IPS-20b (cell line): ENCODE measurements around the gene CARMIL1.

Experiments used
- H3K27ac ChIP-seq: one replicate; pipeline ENCODE4 v1.5.1; 2013; ENCODE audit warnings: low read length
- H3K27me3 ChIP-seq: 2 replicates; pipeline ENCODE4 v1.6.1; 2013; ENCODE audit warnings: mild to moderate bottlenecking, low read length, inconsistent platforms; ENCODE audit not compliant: insufficient read depth
- H3K36me3 ChIP-seq: 2 replicates; pipeline ENCODE4 v1.6.1; 2013; ENCODE audit warnings: low read depth, mild to moderate bottlenecking, inconsistent platforms, low read length, moderate library complexity; ENCODE audit not compliant: insufficient read depth
- H3K4me1 ChIP-seq: 2 replicates; pipeline ENCODE4 v1.6.1; 2013; ENCODE audit warnings: mild to moderate bottlenecking, control low read depth, inconsistent platforms, low read length, moderate library complexity; ENCODE audit not compliant: insufficient read depth
- H3K4me3 ChIP-seq: 2 replicates; pipeline ENCODE4 v1.5.1; 2013; ENCODE audit warnings: mild to moderate bottlenecking, low read length, inconsistent platforms
- H3K9ac ChIP-seq: 2 replicates; pipeline ENCODE4 v1.6.1; 2013; ENCODE audit warnings: low read depth, mild to moderate bottlenecking, inconsistent platforms, low read length, moderate library complexity
- H3K9me3 ChIP-seq: 2 replicates; pipeline ENCODE4 v1.6.1; 2013; ENCODE audit warnings: mild to moderate bottlenecking, low read depth, low read length, inconsistent platforms; ENCODE audit not compliant: insufficient read depth

Gene CARMIL1

GRCh38 chr6:25599516-25600085 is 320.4 kb downstream of the CARMIL1 start:
- Histone ChIP-seq H3K9ac (no peak overlapping the region), H3K4me3 (no peak overlapping the region)

GRCh38 chr6:25601800-25602673 is 322.9 kb downstream of the CARMIL1 start:
- Histone ChIP-seq H3K4me3 (no peak overlapping the region), H3K36me3 (0 out of 2 replicates have a peak, but pooled peaks cover 5% of the 10 kb centered on the region), H3K9me3 (no peaks in the 10 kb centered on the region)

More at GRCh38 chr6:25599516-25600085, 320.4 kb downstream of the CARMIL1 start:
- H3K36me3 ChIP-seq, result peaks cover 14% of the 10 kb centered on the region
- H3K27me3 ChIP-seq, result no peaks in the 10 kb centered on the region
- no peaks in the 10 kb centered on the region for H3K9me3 ChIP-seq
- H3K4me1 ChIP-seq, result no peaks in the 10 kb centered on the region
- H3K27ac ChIP-seq, result no peak overlapping the region

GRCh38 chr6:25602674-25602982 is 323.5 kb downstream of the CARMIL1 start:
- Histone ChIP-seq H3K27ac (no peak overlapping the region), H3K4me1 (no peaks in the 10 kb centered on the region), H3K9me3 (no peaks in the 10 kb centered on the region), H3K27me3 (no peaks in the 10 kb centered on the region), H3K36me3 (0 out of 2 replicates have a peak, but pooled peaks cover 5% of the 10 kb centered on the region), H3K9ac (no peak overlapping the region), H3K4me3 (no peak overlapping the region)

More at GRCh38 chr6:25601800-25602673, 322.9 kb downstream of the CARMIL1 start:
- Histone ChIP-seq H3K4me1 (no peaks in the 10 kb centered on the region), H3K27ac (no peak overlapping the region), H3K9ac (no peak overlapping the region), H3K27me3 (no peaks in the 10 kb centered on the region)

GRCh38 chr6:25603251-25603650 is 324.1 kb downstream of the CARMIL1 start:
- H3K9me3 ChIP-seq, result no peaks in the 10 kb centered on the region
- H3K4me1 ChIP-seq, result no peaks in the 10 kb centered on the region
- no peak overlapping the region for H3K9ac ChIP-seq
- H3K4me3 ChIP-seq, result no peak overlapping the region
- H3K27ac ChIP-seq, result no peak overlapping the region
- H3K27me3 ChIP-seq, result no peaks in the 10 kb centered on the region
- 0 out of 2 replicates have a peak, but pooled peaks cover 5% of the 10 kb centered on the region for H3K36me3 ChIP-seq

GRCh38 chr6:25606151-25606550 is 327.0 kb downstream of the CARMIL1 start:
- no peak overlapping the region for H3K4me3 ChIP-seq
- H3K4me1 ChIP-seq, result no peaks in the 10 kb centered on the region
- no peak overlapping the region for H3K9ac ChIP-seq
- H3K27me3 ChIP-seq, result no peaks in the 10 kb centered on the region
- H3K27ac ChIP-seq, result no peak overlapping the region
- H3K36me3 ChIP-seq, result peaks cover 22% of the 10 kb centered on the region; the same call in 1 of the 2 replicates
- no peaks in the 10 kb centered on the region for H3K9me3 ChIP-seq

- Histone ChIP-seq H3K9ac (no peak overlapping the region), H3K9me3 (no peaks in the 10 kb centered on the region), H3K36me3 (peaks cover 22% of the 10 kb centered on the region; the same call in 1 of the 2 replicates), H3K27ac (no peak overlapping the region), H3K4me1 (no peaks in the 10 kb centered on the region), H3K27me3 (no peaks in the 10 kb centered on the region), H3K4me3 (no peak overlapping the region)
These were observed 329.5 kb downstream of the CARMIL1 start for GRCh38 chr6:25608558-25609174.

- Histone ChIP-seq H3K4me1 (no peaks in the 10 kb centered on the region), H3K9me3 (no peaks in the 10 kb centered on the region), H3K9ac (no peak overlapping the region), H3K27ac (no peak overlapping the region), H3K27me3 (no peaks in the 10 kb centered on the region), H3K36me3 (peaks cover 17% of the 10 kb centered on the region; the same call in 1 of the 2 replicates), H3K4me3 (no peak overlapping the region)
These were observed 333.5 kb downstream of the CARMIL1 start for GRCh38 chr6:25612666-25613065.

GRCh38 chr6:25613415-25613814 is 334.2 kb downstream of the CARMIL1 start:
- H3K36me3 ChIP-seq, result peaks cover 17% of the 10 kb centered on the region; the same call in 1 of the 2 replicates
- H3K9ac ChIP-seq, result no peak overlapping the region
- H3K27ac ChIP-seq, result no peak overlapping the region
- H3K4me3 ChIP-seq, result no peak overlapping the region
- no peaks in the 10 kb centered on the region for H3K27me3 ChIP-seq
- no peaks in the 10 kb centered on the region for H3K4me1 ChIP-seq
- H3K9me3 ChIP-seq, result no peaks in the 10 kb centered on the region

- Histone ChIP-seq H3K4me1 (no peaks in the 10 kb centered on the region), H3K9ac (no peak overlapping the region), H3K36me3 (peaks cover 13% of the 10 kb centered on the region; the same call in 1 of the 2 replicates), H3K4me3 (no peak overlapping the region), H3K27me3 (no peaks in the 10 kb centered on the region), H3K27ac (no peak overlapping the region), H3K9me3 (no peaks in the 10 kb centered on the region)
These were observed 334.9 kb downstream of the CARMIL1 start for GRCh38 chr6:25614052-25614451.

- Histone ChIP-seq H3K36me3 (peaks cover 9% of the 10 kb centered on the region; the same call in 1 of the 2 replicates), H3K27me3 (no peaks in the 10 kb centered on the region), H3K9me3 (no peaks in the 10 kb centered on the region), H3K9ac (no peak overlapping the region), H3K4me1 (no peaks in the 10 kb centered on the region), H3K4me3 (no peak overlapping the region), H3K27ac (no peak overlapping the region)
These were observed 336.3 kb downstream of the CARMIL1 start for GRCh38 chr6:25615471-25615870.

GRCh38 chr6:25617997-25618396 is 338.8 kb downstream of the CARMIL1 start:
- no peak overlapping the region for H3K4me3 ChIP-seq
- H3K4me1 ChIP-seq, result no peaks in the 10 kb centered on the region
- no peaks in the 10 kb centered on the region for H3K27me3 ChIP-seq
- H3K9me3 ChIP-seq, result no peaks in the 10 kb centered on the region
- 0 out of 2 replicates have a peak, but pooled peaks cover 3% of the 10 kb centered on the region for H3K36me3 ChIP-seq
- H3K9ac ChIP-seq, result no peak overlapping the region
- H3K27ac ChIP-seq, result no peak overlapping the region
